H1 (cell line): ENCODE data around the gene RRAGC. TPM values are rescaled to one million over a fixed set of nuclear protein-coding genes. Genes with fewer than 3 reads are reported as not detected.
A peak's percentile ranks its signal among the peaks of the same experiment; 100 is the strongest.

ENCODE experiments used
- CTCF ChIA-PET: fragments of 300-600 bp; sonication (Branson Sonifier 250); formaldehyde crosslinking; loops from one replicate; lab custom pipeline; 2021; ENCODE audit not compliant: partially characterized antibody; lab: Charles Lee
- POLR2A ChIA-PET: fragments of 300-600 bp; sonication (Branson Sonifier 250); formaldehyde crosslinking; loops from one replicate; lab custom pipeline; 2021; ENCODE audit warnings: inconsistent platforms; ENCODE audit not compliant: partially characterized antibody; lab: Charles Lee
- DNase-seq, 2 experiments: peaks; one replicate each; pipeline versions ENCODE4 v3.0.0 to v3.0.0-alpha.2; 2010 to 2022; ENCODE audit warnings: low spot score in 2 of 2, low read depth in 1 of 2, mixed read lengths in 1 of 2
- FAIRE-seq: peaks from 2 replicates; lab custom pipeline; 2011; peaks lifted over from hg19 to GRCh38; lab: Jason Lieb, UNC
- H2AFZ ChIP-seq: 2 replicates; pipeline ENCODE4 v1.8.1; 2012; ENCODE audit warnings: low read length, inconsistent platforms
- H2AK5ac ChIP-seq: 2 replicates; pipeline ENCODE4 v1.6.1; 2013; ENCODE audit warnings: low read depth, low read length
- H2BK120ac ChIP-seq: replicated peaks from 2 replicates; pipeline ENCODE3; 2013; ENCODE audit warnings: low read depth, low read length, inconsistent platforms
- H2BK12ac ChIP-seq: 2 replicates; pipeline ENCODE4 v1.6.1; 2013; ENCODE audit warnings: low read depth, low read length
- H2BK15ac ChIP-seq: 2 replicates; pipeline ENCODE4 v1.6.1; 2013; ENCODE audit warnings: low read length
- H2BK20ac ChIP-seq: 2 replicates; pipeline ENCODE4 v1.6.1; 2013; ENCODE audit warnings: low read length
- H2BK5ac ChIP-seq: 2 replicates; pipeline ENCODE4 v1.6.1; 2013; ENCODE audit warnings: low read depth, low read length
- H3K14ac ChIP-seq: 2 replicates; pipeline ENCODE4 v1.6.1; 2013; ENCODE audit warnings: inconsistent platforms; ENCODE audit not compliant: insufficient read length
- H3K18ac ChIP-seq: 2 replicates; pipeline ENCODE4 v1.6.1; 2013; ENCODE audit warnings: low read length; ENCODE audit errors: extremely low read depth
- H3K23ac ChIP-seq: 2 replicates; pipeline ENCODE4 v1.6.1; 2013; ENCODE audit warnings: inconsistent platforms; ENCODE audit not compliant: insufficient read length
- H3K23me2 ChIP-seq: 2 replicates; pipeline ENCODE4 v1.6.1; 2013; ENCODE audit warnings: low read depth, low read length
- H3K27ac ChIP-seq: 2 replicates; pipeline ENCODE4 v1.6.1; 2011; ENCODE audit warnings: low read depth, low read length, inconsistent platforms
- H3K27me3 ChIP-seq, 4 experiments: replicated peaks in 1 of 4; 1 replicate in 1 of 4; 2 replicates in 3 of 4; pipeline versions ENCODE4 v1.6.1 to v1.8.1; 2011 to 2013; ENCODE audit warnings: low read length in 3 of 4, mild to moderate bottlenecking in 3 of 4, inconsistent platforms in 2 of 4, mixed read lengths in 2 of 4, moderate library complexity in 1 of 4; ENCODE audit not compliant: control insufficient read depth in 3 of 4, insufficient read depth in 3 of 4; ENCODE audit errors: extremely low read depth in 1 of 4
- H3K36me3 ChIP-seq, 4 experiments: 2 replicates each; pipeline versions ENCODE4 v1.6.1 to v1.8.1; 2011 to 2013; ENCODE audit warnings: mild to moderate bottlenecking in 4 of 4, low read length in 3 of 4, moderate library complexity in 2 of 4, control low read depth in 1 of 4, inconsistent platforms in 1 of 4; ENCODE audit not compliant: insufficient read depth in 4 of 4, control insufficient read depth in 2 of 4
- H3K4ac ChIP-seq: replicated peaks from 2 replicates; pipeline ENCODE3; 2013; ENCODE audit warnings: low read length, low read depth, mixed read lengths, inconsistent platforms; ENCODE audit not compliant: insufficient read length
- H3K4me1 ChIP-seq, 4 experiments: replicated peaks in 1 of 4; 1 replicate in 1 of 4; 2 replicates in 3 of 4; pipeline versions ENCODE4 v1.6.1 to v1.8.1; 2011 to 2013; ENCODE audit warnings: low read length in 3 of 4, inconsistent platforms in 2 of 4, mixed read lengths in 1 of 4; ENCODE audit not compliant: insufficient read depth in 4 of 4, control insufficient read depth in 3 of 4
- H3K4me2 ChIP-seq, 2 experiments: 2 replicates each; pipeline versions ENCODE4 v1.6.1 to v1.8.1; 2011 to 2013; ENCODE audit warnings: low read depth in 2 of 2, low read length in 2 of 2, control low read depth in 1 of 2, inconsistent platforms in 1 of 2, mild to moderate bottlenecking in 1 of 2; ENCODE audit not compliant: insufficient read depth in 1 of 2
- H3K4me3 ChIP-seq, 4 experiments: fragments of 200-600, 300-600 bp in 1 of 4; sonication (generic), shearing (Covaris generic), sonication (Bioruptor Twin) in 1 of 4; 2 replicates each; pipeline versions ENCODE4 v1.5.1 to v1.8.1; 2011 to 2016; ENCODE audit warnings: low read length in 4 of 4, low read depth in 3 of 4, control low read depth in 2 of 4, inconsistent platforms in 2 of 4, mild to moderate bottlenecking in 2 of 4, mixed read lengths in 1 of 4, moderate library complexity in 1 of 4; ENCODE audit not compliant: insufficient read depth in 2 of 4; ENCODE audit errors: extremely low read depth in 1 of 4
- H3K56ac ChIP-seq: replicated peaks from 2 replicates; pipeline ENCODE3; 2013; ENCODE audit warnings: low read depth, mild to moderate bottlenecking, mixed read lengths, low read length, inconsistent platforms; ENCODE audit not compliant: insufficient read length
- H3K79me1 ChIP-seq: 2 replicates; pipeline ENCODE4 v1.6.1; 2013; ENCODE audit warnings: low read depth, low read length, control low read depth
- H3K79me2 ChIP-seq, 2 experiments: 2 replicates each; pipeline versions ENCODE4 v1.6.1 to v1.8.1; 2012 to 2013; ENCODE audit warnings: low read length in 2 of 2, mild to moderate bottlenecking in 2 of 2, inconsistent platforms in 1 of 2; ENCODE audit not compliant: insufficient read depth in 2 of 2, control insufficient read depth in 1 of 2
- H3K9ac ChIP-seq, 4 experiments: replicated peaks in 1 of 4; 1 replicate in 1 of 4; 2 replicates in 3 of 4; pipeline versions ENCODE4 v1.6.1 to v1.8.1; 2011 to 2013; ENCODE audit warnings: low read depth in 3 of 4, low read length in 3 of 4, control low read depth in 2 of 4, mild to moderate bottlenecking in 2 of 4, moderate library complexity in 2 of 4, inconsistent platforms in 1 of 4; ENCODE audit errors: extremely low read depth in 1 of 4
- H3K9me3 ChIP-seq, 2 experiments: 2 replicates each; pipeline versions ENCODE4 v1.6.1 to v1.8.1; 2012 to 2013; ENCODE audit warnings: mild to moderate bottlenecking in 2 of 2, moderate library complexity in 2 of 2, control low read depth in 1 of 2, inconsistent platforms in 1 of 2, low read depth in 1 of 2, low read length in 1 of 2, mixed read lengths in 1 of 2; ENCODE audit not compliant: insufficient read depth in 2 of 2
- H4K20me1 ChIP-seq, 2 experiments: replicated peaks in 1 of 2; 2 replicates each; pipeline versions ENCODE3 to v1.8.1; 2011 to 2013; ENCODE audit warnings: inconsistent platforms in 2 of 2, low read length in 2 of 2, mild to moderate bottlenecking in 1 of 2; ENCODE audit not compliant: insufficient read depth in 2 of 2, control insufficient read depth in 1 of 2
- H4K5ac ChIP-seq: 2 replicates; pipeline ENCODE4 v1.6.1; 2013; ENCODE audit warnings: low read length, low read depth, mixed read lengths, inconsistent platforms; ENCODE audit not compliant: insufficient read length
- H4K8ac ChIP-seq: 2 replicates; pipeline ENCODE4 v1.8.0; 2013; ENCODE audit warnings: mild to moderate bottlenecking, moderate library complexity, low read length, inconsistent platforms; ENCODE audit not compliant: insufficient read depth; ENCODE audit errors: extremely low read depth
- H4K91ac ChIP-seq: replicated peaks from 2 replicates; pipeline ENCODE3; 2013; ENCODE audit warnings: low read length, mixed read lengths, inconsistent platforms; ENCODE audit not compliant: insufficient read length
- EZH2 ChIP-seq: fragments of 200-600 bp; sonication (generic); IDR thresholded peaks from 2 replicates; pipeline ENCODE4 v1.7.1; 2012; ENCODE audit warnings: low read depth, mild to moderate bottlenecking, moderate library complexity, low read length, inconsistent platforms; ENCODE audit not compliant: severe bottlenecking
- RAD21 ChIP-seq, 2 experiments: IDR thresholded peaks in 1 of 2; conservative IDR thresholded peaks in 1 of 2; 2 replicates each; pipeline ENCODE4 v1.6.1; 2011; ENCODE audit warnings: low read depth in 2 of 2, low read length in 2 of 2, improper control_type of control experiment in 1 of 2, inconsistent platforms in 1 of 2, mild to moderate bottlenecking in 1 of 2, moderate library complexity in 1 of 2
- SIN3A ChIP-seq, 2 experiments: IDR thresholded peaks in 1 of 2; conservative IDR thresholded peaks in 1 of 2; 2 replicates each; pipeline ENCODE4 v1.6.1; 2011 to 2012; ENCODE audit warnings: low read length in 2 of 2, improper control_type of control experiment in 1 of 2, low read depth in 1 of 2, mild to moderate bottlenecking in 1 of 2
- WGBS, 2 experiments: shearing (Covaris generic) in 1 of 2; methylation state at CpG; one replicate each; pipeline versions ENCODE4 v1.1.6 to v1.1.7; 2013 to 2015; ENCODE audit warnings: low lambda C conversion rate in 2 of 2, mixed read lengths in 2 of 2, inconsistent platforms in 1 of 2, low coverage in 1 of 2, missing lambda C conversion rate in 1 of 2; ENCODE audit not compliant: insufficient replicate concordance in 2 of 2, insufficient coverage in 1 of 2, insufficient read length in 1 of 2; ENCODE audit errors: extremely low coverage in 1 of 2, missing lambda C conversion rate in 1 of 2; 5-methylcytosine and 5-hydroxymethylcytosine counted together
- polyA plus RNA-seq, 7 experiments: library from polyadenylated mRNA; depleted of rRNA in 3 of 7; stranded (reverse) in 5 of 7; unstranded in 2 of 7; fragments of >200 nt in 5 of 7; fragments of 200-250 nt in 2 of 7; gene quantifications; 1 replicate in 5 of 7; 2 replicates in 1 of 7; 4 replicates in 1 of 7; pipeline versions ENCODE4 v1.2.1 to v1.2.3, GENCODE V29; 2011 to 2013; ENCODE audit warnings: missing spikeins in 2 of 7, mixed read lengths in 2 of 7
- total RNA-seq: library from RNA; stranded (reverse); fragmentation: NEBNext Ultra II Directional; extraction: Animal tissue kit (Norgen Biotek cat#: 25700); gene quantifications from 2 replicates; pipeline ENCODE4 v1.2.1, GENCODE V29; 2021
- TF ChIP-seq, protein P1 (sequence below), 3 experiments: IDR thresholded peaks; 1 replicate in 2 of 3; 2 replicates in 1 of 3; pipeline versions ENCODE4 v1.5.1 to v1.6.1; 2011; ENCODE audit warnings: low read length in 3 of 3, mild to moderate bottlenecking in 3 of 3, inconsistent platforms in 2 of 3, low read depth in 1 of 3, moderate library complexity in 1 of 3; ENCODE audit not compliant: insufficient read depth in 1 of 3; ENCODE audit errors: control extremely low read depth in 1 of 3

RRAGC gene
- total and polyA plus RNA-seq, 2 of the 8 experiments (the other 6 are each of a cell fraction or from before 2014, with no cell fraction given): 12.0 to 16.5 TPM

DNA sequence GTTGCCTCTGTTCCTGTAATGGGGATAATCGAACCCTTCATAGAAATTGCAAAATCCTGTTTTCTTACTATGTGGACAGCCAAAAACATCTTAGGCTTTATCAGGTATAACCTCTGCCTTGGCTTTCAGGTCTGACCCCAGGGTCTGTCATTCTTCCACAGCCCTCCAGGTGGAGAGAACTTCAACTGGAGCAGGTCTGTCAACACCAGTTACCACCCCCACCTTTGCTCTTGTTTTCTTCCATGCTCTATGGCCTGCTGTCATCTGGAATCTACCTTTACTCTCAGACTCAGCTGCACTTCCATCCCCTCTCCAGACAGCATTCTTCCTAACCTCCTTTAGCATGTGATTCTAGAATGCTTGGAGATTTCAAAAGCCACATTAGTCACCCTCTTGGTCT, 32.2 kb upstream of the RRAGC start:
- H3K79me1 ChIP-seq: no peaks in the 10 kb centered on the region
- TF ChIP-seq RAD21 (IDR thresholded peaks at IDR 0.05 in 1 of 2, conservative IDR thresholded peaks at IDR 0.05 in 1 of 2; ENCODE audit: low read depth in 2 of 2, low read length in 2 of 2): peak; percentile 65 to 73
- peak in 1 of 2 experiments; percentile 89; a peak in 2 of 4 replicates for TF ChIP-seq SIN3A (conservative IDR thresholded peaks at IDR 0.05 in 1 of 2, IDR thresholded peaks at IDR 0.05 in 1 of 2; ENCODE audit: low read depth in 1 of 2, low read length in 2 of 2)
- TF ChIP-seq EZH2: no peak
- TF ChIP-seq, protein P1, sequence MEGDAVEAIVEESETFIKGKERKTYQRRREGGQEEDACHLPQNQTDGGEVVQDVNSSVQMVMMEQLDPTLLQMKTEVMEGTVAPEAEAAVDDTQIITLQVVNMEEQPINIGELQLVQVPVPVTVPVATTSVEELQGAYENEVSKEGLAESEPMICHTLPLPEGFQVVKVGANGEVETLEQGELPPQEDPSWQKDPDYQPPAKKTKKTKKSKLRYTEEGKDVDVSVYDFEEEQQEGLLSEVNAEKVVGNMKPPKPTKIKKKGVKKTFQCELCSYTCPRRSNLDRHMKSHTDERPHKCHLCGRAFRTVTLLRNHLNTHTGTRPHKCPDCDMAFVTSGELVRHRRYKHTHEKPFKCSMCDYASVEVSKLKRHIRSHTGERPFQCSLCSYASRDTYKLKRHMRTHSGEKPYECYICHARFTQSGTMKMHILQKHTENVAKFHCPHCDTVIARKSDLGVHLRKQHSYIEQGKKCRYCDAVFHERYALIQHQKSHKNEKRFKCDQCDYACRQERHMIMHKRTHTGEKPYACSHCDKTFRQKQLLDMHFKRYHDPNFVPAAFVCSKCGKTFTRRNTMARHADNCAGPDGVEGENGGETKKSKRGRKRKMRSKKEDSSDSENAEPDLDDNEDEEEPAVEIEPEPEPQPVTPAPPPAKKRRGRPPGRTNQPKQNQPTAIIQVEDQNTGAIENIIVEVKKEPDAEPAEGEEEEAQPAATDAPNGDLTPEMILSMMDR (IDR thresholded peaks at IDR 0.05; ENCODE audit: control extremely low read depth in 1 of 3, insufficient read depth in 1 of 3, low read depth in 1 of 3, low read length in 3 of 3): peak; percentile 47 to 72 (median 49); a peak in 3 of 4 replicates
- H3K14ac ChIP-seq: no peak overlapping the region
- peaks cover 0 to 2% (median under 1%) of the 10 kb centered on the region in 4 experiments; a peak in 2 of 7 replicates for H3K4me1 ChIP-seq
- H2BK5ac ChIP-seq: no peak overlapping the region
- H2AK5ac ChIP-seq: no peak overlapping the region
- no peak overlapping the region for H4K5ac ChIP-seq
- no peak overlapping the region for H3K9ac ChIP-seq
- H3K4me2 ChIP-seq: no peak overlapping the region
- H3K23me2 ChIP-seq: no peaks in the 10 kb centered on the region
- no peak overlapping the region for H2BK12ac ChIP-seq
- no peak overlapping the region for H4K8ac ChIP-seq
- ChIA-PET CTCF (interaction anchor here (0.8 to 1.8 kb wide), 9 partner anchors 8 to 200 kb away, joined by 3 to 10 read pairs (median 4); partner anchors contain the start of gene NDUFS5), POLR2A (interaction anchor here (0.7 to 1.8 kb wide), 5 partner anchors 19 to 461 kb away, joined by 3 to 5 read pairs (median 3); partner anchors contain the start of genes MYCBP and RRAGC)
- H3K56ac ChIP-seq: no peak overlapping the region
- no peak overlapping the region for H2BK20ac ChIP-seq
- no peak overlapping the region for H3K4me3 ChIP-seq
- no peaks in the 10 kb centered on the region for H3K36me3 ChIP-seq
- no peaks in the 10 kb centered on the region; a peak in 1 of 7 replicates for H3K27me3 ChIP-seq
- H4K20me1 ChIP-seq: no peaks in the 10 kb centered on the region
- H4K91ac ChIP-seq: no peak overlapping the region
- no peak overlapping the region for H3K27ac ChIP-seq
- no peak overlapping the region for H2BK15ac ChIP-seq
- 79% methylated on average over 1 of the region's 1 CpG; no CpG with 5 or more reads in 1 of the 2 experiments for WGBS, 2 experiments
- FAIRE-seq (peak; percentile 85), DNase-seq (peak; percentile 5 to 44)
- H3K79me2 ChIP-seq: no peaks in the 10 kb centered on the region
- H2BK120ac ChIP-seq: no peak overlapping the region
- no peaks in the 10 kb centered on the region for H3K9me3 ChIP-seq
- no peak overlapping the region for H2AFZ ChIP-seq
- no peak overlapping the region for H3K23ac ChIP-seq
- no peak overlapping the region for H3K18ac ChIP-seq
- H3K4ac ChIP-seq: no peak overlapping the region
